HG03135 (cell line): ENCODE results near the gene RAB6A.
"Not testable (repeated sequence)": the region's sequence is repeated elsewhere in the genome, so short reads cannot be mapped to it uniquely, and the experiment has no call there.

Experiments used
- ATAC-seq: cut with Tn5 transposase; IDR thresholded peaks from one replicate; pipeline ENCODE4 v1.9.1; 2021; ENCODE audit warnings: mild to moderate bottlenecking, moderate library complexity; ENCODE audit not compliant: unreplicated experiment

The RAB6A gene

GRCh38 chr11:73766763-73767162 is 5.9 kb upstream of the RAB6A start:
- no peak for ATAC-seq

- ATAC-seq, result no peak
Measured at GRCh38 chr11:73762732-73763131, 1.9 kb upstream of the RAB6A start.

- peak; percentile 7 for ATAC-seq
Measured at GRCh38 chr11:73761403-73761945, 600 bp upstream of the RAB6A start.

DNA sequence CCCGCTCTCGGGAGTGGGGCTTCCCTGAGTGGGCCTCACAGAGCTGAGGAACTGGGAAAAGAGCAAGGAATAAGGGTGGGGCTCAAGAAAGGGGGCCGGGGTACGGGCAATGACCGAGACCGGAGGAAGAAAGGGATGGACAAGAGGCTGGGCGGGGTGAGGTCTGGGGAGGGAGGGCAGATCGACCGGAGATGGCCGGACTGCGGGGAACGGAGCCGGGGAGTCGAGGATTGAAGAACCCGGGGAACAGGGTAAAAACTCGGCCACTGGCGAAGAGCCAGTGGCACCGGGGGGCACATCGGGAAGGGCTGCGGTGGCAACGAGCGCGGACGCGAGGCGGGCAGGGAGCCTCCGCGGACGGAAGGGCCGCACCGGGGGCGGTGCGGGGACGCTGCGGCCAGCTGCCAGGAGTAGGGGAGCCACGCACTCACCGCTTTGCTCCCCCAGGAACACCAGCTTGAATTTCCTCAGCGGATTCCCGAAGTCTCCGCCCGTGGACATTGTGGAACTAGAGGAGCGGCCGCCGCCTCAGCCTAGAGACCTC is 667 bp downstream of the RAB6A start:
- no peak for ATAC-seq

GRCh38 chr11:73759610-73760134 is 1.2 kb downstream of the RAB6A start:
- ATAC-seq, result no peak

DNA sequence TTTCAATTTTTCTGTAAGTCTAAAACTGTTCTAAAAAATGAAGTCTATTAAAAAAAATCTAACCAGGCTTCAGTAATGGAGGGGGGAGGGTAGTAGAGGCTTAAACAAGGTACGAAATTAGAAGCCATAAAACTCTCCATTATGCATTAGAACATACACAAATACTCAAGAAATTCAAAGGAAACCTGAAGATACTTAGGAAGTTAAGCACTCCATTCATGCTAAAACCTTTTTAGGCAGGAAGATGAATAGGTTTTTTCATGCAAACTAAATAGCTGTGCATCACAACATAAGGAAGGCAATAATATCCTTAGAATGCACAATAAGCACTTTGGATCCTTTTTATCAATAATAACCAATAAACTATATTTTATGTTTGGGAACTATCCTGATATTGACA is 2.4 kb downstream of the RAB6A start:
- no peak for ATAC-seq

DNA sequence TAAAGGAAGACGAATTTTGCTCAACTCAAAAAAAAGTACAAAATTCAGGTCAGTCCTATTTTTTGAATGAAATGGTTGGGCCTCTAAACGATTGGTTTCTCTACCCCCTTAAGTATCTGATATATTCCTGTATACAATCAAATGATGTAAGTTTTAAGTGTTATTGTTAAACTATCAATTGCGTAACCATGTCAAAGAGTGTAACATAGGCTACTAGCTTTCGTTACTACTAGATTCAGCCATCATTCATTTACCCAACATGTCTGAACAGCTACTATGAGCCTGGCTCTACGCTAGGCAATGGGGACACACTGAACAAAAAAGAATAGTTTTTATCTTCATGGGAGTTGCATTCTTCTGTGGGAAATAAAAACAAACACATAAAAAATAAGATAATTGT is 3.3 kb downstream of the RAB6A start:
- no peak for ATAC-seq

DNA sequence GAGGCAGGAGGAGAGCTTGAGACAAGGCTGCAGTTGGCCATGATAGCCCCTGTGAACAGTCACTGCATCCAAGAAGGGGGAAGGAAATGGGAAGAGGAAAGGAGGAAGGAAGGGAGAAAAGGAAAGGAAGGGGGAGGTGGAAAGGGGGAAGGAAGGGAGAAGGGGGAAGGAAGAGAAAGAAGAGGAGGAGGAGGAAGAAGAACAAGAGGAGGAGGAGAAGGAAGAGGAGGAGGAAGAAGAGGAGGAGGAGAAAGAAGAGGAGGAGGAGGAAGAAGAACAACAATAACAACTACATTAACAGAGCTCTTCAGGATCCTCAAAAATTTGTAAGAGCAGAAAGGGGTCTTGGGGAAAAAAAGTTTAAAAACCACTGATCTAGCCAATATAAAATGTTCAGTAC is 5.2 kb downstream of the RAB6A start:
- no peak for ATAC-seq

- ATAC-seq, result no peak
Measured at GRCh38 chr11:73753938-73754337, 6.9 kb downstream of the RAB6A start.

DNA sequence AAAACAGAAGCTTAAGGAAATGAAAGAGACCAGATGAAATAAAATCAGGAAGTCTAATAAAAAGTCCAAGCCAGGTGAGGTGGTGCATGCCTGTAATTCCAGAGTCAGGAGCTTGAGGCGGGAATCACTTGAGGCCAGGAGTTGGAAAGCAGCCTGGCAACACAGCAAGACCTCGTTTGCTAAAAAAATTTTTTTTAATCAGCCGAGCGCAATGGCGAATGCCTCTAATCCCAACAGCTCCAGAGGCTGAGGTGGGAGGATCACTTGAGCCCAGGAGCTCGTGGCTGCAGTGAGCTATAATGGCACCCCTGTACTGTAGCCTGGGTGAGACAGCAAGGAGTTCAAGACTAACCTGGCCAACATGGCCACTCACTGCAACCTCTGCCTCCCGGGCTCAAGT is 8.0 kb downstream of the RAB6A start:
- ATAC-seq, result no peak

DNA sequence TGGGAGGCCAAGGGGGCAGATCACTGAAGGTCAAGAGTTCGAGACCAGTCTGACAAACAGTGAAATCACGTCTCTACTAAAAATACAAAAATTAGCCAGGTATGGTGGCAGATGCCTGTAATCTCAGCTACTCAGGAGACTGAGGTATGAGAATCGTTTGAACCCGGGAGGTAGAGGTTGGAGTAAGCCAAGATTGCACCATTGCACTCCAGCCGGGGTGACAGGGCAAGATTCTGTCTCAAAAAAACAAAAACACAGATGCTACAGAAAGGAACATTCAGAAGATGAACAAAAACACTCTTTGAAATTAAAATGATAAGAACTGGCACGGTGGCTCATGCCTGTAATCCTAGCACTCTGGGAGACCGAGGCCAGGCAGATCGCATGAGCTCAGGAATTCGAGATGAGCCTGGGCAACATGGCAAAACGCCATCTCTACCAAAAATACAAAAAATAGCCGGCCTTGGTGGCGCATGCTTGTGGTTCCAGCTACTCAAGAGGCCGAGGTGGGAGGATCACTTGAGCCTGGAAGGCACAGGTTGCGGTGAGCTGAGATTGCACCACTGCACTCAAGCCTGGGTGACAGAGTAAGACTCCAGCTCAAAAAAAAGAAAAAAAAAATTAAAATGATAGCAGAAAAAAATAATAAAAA is 8.5 kb downstream of the RAB6A start:
- ATAC-seq, result no peak

DNA sequence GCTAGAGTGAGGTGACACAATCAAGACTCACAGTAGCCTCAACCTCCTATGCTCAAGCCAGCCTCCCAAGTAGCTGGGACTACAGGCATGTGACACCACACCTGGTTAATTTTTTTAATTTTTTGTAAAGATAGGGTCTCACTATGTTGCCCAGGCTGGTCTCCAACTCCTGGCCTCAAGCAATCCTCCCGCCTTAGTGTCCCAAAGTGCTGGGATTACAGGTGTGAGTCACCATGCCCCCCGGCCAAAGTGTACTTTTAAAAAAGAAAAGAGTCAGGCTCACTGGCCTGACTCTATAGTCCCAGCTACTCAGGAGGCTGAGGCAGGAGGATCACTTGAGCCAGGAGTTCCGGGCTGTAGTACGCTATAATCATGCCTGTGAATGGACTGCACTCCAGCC is 10.0 kb downstream of the RAB6A start:
- ATAC-seq, result not testable (repeated sequence)

DNA sequence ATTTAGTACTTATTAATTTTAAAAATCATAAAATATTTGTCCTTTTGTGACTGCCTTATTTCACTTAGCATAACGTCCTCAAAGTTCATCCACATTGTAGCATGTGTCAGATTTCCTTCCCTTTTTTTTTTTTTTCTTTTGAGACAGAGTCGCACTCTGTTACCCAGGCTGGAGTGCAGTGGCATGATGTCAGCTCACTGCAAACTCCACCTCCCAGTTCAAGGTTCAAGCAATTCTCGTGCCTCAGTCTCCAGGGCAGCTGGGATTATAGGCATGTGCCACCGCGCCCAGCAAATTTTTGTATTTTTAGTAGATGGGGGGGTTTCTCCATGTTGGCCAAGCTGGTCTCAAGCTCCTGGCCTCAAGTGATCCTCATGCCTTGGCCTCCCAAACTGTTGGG is 10.6 kb downstream of the RAB6A start:
- ATAC-seq, result no peak

DNA sequence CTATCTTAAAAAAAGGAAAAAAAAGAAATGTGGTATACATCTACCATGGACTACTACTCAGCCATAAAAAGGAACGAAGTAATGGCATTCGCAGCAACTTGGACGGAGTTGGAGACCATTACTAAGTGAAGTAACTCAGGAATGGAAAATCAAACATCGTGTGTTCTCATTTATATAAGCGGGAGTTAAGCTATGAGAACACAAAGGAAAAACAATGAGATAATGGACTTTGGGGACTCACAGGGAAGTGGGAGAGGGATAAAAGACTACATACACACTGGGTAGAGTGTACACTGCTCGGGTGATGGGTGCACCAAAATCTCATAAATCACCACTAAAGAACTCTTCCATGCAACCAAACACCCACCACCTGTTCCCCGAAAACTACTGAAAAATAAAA is 11.8 kb downstream of the RAB6A start:
- ATAC-seq, result no peak

DNA sequence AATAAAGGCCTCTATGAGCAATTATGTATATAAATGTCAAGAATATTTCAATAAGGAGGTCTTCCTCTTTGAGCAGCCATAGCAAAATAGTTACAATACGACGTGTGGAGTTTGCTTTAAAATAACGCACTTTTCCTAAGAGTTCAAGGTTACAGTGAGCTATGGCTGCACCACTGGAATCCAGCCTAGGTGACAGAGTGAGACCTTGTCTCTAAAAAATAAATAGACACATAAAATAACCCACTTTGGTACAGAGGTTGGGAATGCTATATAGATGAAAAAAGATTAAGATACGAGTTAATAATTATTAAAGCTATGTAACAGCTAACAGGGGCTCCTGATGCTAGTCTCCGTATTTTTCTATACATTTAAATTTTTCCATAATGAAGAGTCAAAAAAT is 12.6 kb downstream of the RAB6A start:
- ATAC-seq, result no peak

DNA sequence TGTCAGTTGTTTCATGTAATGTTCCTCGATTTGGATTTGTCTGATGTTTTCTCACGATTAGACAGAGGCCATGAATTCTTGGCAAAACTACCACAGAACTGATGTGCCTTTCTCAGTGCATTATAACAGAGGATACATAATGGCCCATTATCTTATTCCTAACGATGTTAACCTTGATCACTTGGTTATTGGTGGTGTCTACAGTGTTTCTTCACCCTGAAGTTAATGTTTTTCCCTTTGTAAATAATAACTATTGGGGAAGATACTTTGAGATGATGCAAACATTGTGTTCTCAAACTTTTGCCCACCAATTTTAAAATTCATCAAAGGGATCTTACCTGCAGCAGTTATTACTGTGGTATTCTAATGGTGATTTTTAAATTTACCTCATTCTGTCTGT is 13.1 kb downstream of the RAB6A start:
- ATAC-seq, result no peak

DNA sequence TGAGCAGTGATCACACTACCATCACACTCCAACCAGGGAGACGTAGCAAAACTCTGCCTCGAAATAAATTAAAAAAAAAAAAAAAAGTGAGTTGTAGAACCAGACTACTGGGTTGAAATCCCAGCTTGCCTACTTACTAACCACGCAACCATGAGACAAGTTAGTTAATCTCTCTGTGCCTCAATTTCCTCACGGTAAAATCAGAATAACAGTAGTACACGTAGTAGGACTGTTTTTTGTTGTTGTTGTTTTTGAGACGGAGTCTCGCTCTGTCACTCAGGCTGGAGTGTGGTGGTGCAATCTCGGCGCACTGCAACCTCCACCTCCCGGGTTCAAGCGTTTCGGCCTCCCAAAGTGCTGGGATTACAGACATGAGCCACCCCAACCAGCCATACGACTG is 14.2 kb downstream of the RAB6A start:
- no peak for ATAC-seq

DNA sequence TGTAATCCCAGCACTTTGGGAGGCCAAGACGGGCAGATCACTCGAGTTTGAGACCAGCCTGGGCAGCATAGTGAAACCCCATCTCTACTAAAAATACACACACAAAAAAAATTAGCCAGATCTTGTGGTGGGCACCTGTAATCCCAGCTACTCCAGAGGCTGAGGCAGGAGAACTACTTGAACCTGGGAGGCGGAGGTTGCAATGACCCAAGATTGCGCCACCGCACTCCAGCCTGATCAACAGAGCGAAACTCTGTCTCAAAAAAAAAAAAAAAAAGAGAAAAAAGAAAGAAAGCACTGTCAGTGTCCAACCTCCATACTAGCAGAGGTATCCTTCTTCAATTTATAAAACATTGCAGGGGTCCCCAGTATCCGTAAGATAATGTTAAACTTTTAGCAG is 17.8 kb downstream of the RAB6A start:
- no peak for ATAC-seq

GRCh38 chr11:73735959-73736358 is 24.9 kb downstream of the RAB6A start:
- not testable (repeated sequence) for ATAC-seq

DNA sequence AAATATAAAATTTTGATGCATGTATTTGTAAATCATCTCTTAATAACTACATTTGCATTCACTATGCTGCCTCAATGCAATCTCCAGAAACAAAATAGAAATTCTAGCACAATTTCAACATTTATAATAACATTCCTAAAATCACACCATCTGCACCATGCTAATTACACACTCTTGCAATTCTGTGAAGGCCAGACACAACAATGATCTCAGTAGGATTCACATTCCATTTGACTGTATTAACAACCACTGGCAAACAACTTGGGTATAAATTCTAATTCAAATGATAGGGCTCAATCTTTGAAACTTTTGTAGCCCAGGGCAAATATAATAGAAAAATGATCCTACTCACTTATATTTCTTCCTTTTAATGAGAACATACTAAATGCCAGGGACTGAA is 25.9 kb downstream of the RAB6A start:
- ATAC-seq, result no peak

DNA sequence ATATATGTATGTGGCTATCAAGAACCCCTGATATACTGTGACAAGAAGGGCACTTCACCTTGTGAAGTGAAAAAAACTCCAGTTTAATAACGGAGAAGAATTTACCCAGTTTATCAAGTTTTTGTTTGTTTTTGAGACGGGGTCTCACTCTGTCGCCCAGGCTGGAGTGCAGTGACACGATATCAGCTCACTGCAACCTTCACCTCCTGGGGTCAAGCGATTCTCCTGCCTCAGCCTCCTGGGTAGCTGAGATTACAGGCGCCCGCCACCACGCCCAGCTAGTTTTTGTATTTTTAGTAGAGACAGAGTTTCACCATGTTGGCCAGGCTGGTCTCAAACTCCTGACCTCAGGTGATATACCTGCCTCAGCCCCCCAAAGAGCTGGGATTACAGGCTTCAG is 26.9 kb downstream of the RAB6A start:
- ATAC-seq, result not testable (repeated sequence)

- not testable (repeated sequence) for ATAC-seq
Measured at GRCh38 chr11:73732936-73733335, 27.9 kb downstream of the RAB6A start.
